ENCODE results near the gene ASB10. TPM values are rescaled to one million over a fixed set of nuclear protein-coding genes. Genes with fewer than 3 reads are reported as not detected.

Gene ASB10
- polyA plus RNA-seq, 2 of the 4 experiments (the other 2 are of a cell fraction) = not detected

GRCh38 chr7:151173386-151174245 is 13.4 kb downstream of the ASB10 start:
- FAIRE-seq = no peak
- no peak overlapping the region for H3K4me3 ChIP-seq
- DNase-seq (ENCODE audit: low read depth in 1 of 2, low spot score in 1 of 2) = no peak
- WGBS (ENCODE audit: missing lambda C conversion rate) = 66% methylated on average over 33 of the region's 43 CpGs
- CTCF ChIA-PET = interaction anchor here (0.5 to 1.3 kb wide), 6 partner anchors 9 to 86 kb away, joined by 3 to 9 read pairs (median 4); no protein-coding TSS in a partner anchor
- no peaks in the 10 kb centered on the region for H3K4me1 ChIP-seq
- H3K9me3 ChIP-seq = no peaks in the 10 kb centered on the region
- no peak for TF ChIP-seq EHMT2 (IDR thresholded peaks at IDR 0.05; ENCODE audit: low read depth)
- TF ChIP-seq EP300 (IDR thresholded peaks at IDR 0.05) = no peak
- no peak for TF ChIP-seq FOSB (CRISPR knock-in tag; IDR thresholded peaks at IDR 0.05)
- TF ChIP-seq FOXS1 (CRISPR knock-in tag; IDR thresholded peaks at IDR 0.05) = no peak
- no peak for TF ChIP-seq ZNF302 (CRISPR knock-in tag; IDR thresholded peaks at IDR 0.05)
- TF ChIP-seq RAD21 (conservative IDR thresholded peaks at IDR 0.05 in 1 of 2, IDR thresholded peaks at IDR 0.05 in 1 of 2) = no peak
- no peak for TF ChIP-seq CTCF (IDR thresholded peaks at IDR 0.05)
- TF ChIP-seq MYC (IDR thresholded peaks at IDR 0.05; ENCODE audit: borderline replicate concordance, low read length) = no peak
- TF ChIP-seq ESRRA (IDR thresholded peaks at IDR 0.05; ENCODE audit: borderline replicate concordance, low read length) = no peak
- no peak for TF ChIP-seq MAX (IDR thresholded peaks at IDR 0.05)
- TF ChIP-seq RNF2 (IDR thresholded peaks at IDR 0.05; ENCODE audit: borderline replicate concordance, low read depth) = no peak
- TF ChIP-seq KDM5A (IDR thresholded peaks at IDR 0.05) = no peak
- no peak for TF ChIP-seq FOSL2 (IDR thresholded peaks at IDR 0.05)
- no peak for TF ChIP-seq FOSL2 (CRISPR knock-in tag; IDR thresholded peaks at IDR 0.05)
- no peak for TF ChIP-seq REST (IDR thresholded peaks at IDR 0.05)
- H3K4me2 ChIP-seq = no peak overlapping the region
- H3K27ac ChIP-seq = no peak overlapping the region
- ATAC-seq = no peak
- POLR2A ChIA-PET = no interaction called here

GRCh38 chr7:151172273-151173141 is 14.5 kb downstream of the ASB10 start:
- Histone ChIP-seq H3K9me3 (no peaks in the 10 kb centered on the region), H3K4me2 (0 out of 3 replicates have a peak overlapping the region, but pooled peaks have one; percentile 11), H3K4me3 (no peak overlapping the region), H3K4me1 (no peaks in the 10 kb centered on the region), H3K27ac (no peak overlapping the region)
- CTCF ChIA-PET = interaction anchor here (0.5 to 1.3 kb wide), 28 partner anchors 9 to 387 kb away, joined by 3 to 20 read pairs (median 4); partner anchors contain the start of gene ASB10
- POLR2A ChIA-PET = no interaction called here
- ATAC-seq (peak; percentile 54 to 80), DNase-seq (ENCODE audit: low read depth in 1 of 2, low spot score in 1 of 2) (peak; percentile 61 to 77), FAIRE-seq (no peak)
- no peak for TF ChIP-seq BHLHE40 (IDR thresholded peaks at IDR 0.05; ENCODE audit: low read depth, low read length)
- TF ChIP-seq CTCF (IDR thresholded peaks at IDR 0.05) = peak; percentile 100
- no peak for TF ChIP-seq PHF8 (IDR thresholded peaks at IDR 0.05; ENCODE audit: borderline replicate concordance, low read depth)
- no peak for TF ChIP-seq NR3C1 (IDR thresholded peaks at IDR 0.05)
- TF ChIP-seq CEBPB (IDR thresholded peaks at IDR 0.05) = no peak
- peak; percentile 66; the same call in 1 of the 2 replicates for TF ChIP-seq MAX (IDR thresholded peaks at IDR 0.05)
- peak; percentile 88 to 90 for TF ChIP-seq RAD21 (conservative IDR thresholded peaks at IDR 0.05 in 1 of 2, IDR thresholded peaks at IDR 0.05 in 1 of 2)
- TF ChIP-seq MAZ (IDR thresholded peaks at IDR 0.05; ENCODE audit: borderline replicate concordance, low read depth, low read length) = 0 out of 2 replicates have a peak, but pooled peaks have one; percentile 74
- TF ChIP-seq SMC3 (IDR thresholded peaks at IDR 0.05) = peak; percentile 98
- TF ChIP-seq FOSB (CRISPR knock-in tag; IDR thresholded peaks at IDR 0.05) = no peak
- 0 out of 2 replicates have a peak, but pooled peaks have one; percentile 45 for TF ChIP-seq TFCP2L1 (CRISPR knock-in tag; IDR thresholded peaks at IDR 0.05)
- WGBS (ENCODE audit: missing lambda C conversion rate) = 19% methylated on average over 42 of the region's 42 CpGs

Data from A549 (cell line).